Bronchial epithelial cell (primary cell): ENCODE results near the gene FBXW5. TPM values are rescaled to one million over a fixed set of nuclear protein-coding genes. Genes with fewer than 3 reads are reported as not detected.

Source experiments
- DNase-seq: peaks from one replicate; pipeline ENCODE4 v3.0.0-alpha.2; 2010; ENCODE audit warnings: low read depth
- FAIRE-seq: peaks from 2 replicates; lab custom pipeline; 2011; peaks lifted over from hg19 to GRCh38; lab: Jason Lieb, UNC
- H3K27me3 ChIP-seq: 2 replicates; pipeline ENCODE4 v1.5.1; 2011; ENCODE audit warnings: low read length; ENCODE audit not compliant: control insufficient read depth, insufficient read depth
- H3K36me3 ChIP-seq: 2 replicates; pipeline ENCODE4 v1.5.1; 2011; ENCODE audit warnings: low read length; ENCODE audit not compliant: control insufficient read depth, insufficient read depth
- H3K4me3 ChIP-seq: 2 replicates; pipeline ENCODE4 v1.5.1; 2011; ENCODE audit warnings: mild to moderate bottlenecking, low read depth, low read length, control low read depth
- total RNA-seq: library from RNA; depleted of rRNA; stranded (reverse); fragments of >200 nt; gene quantifications from 2 replicates; pipeline ENCODE4 v1.2.1, GENCODE V29; 2014
- TF ChIP-seq, protein P1 (sequence below): IDR thresholded peaks from 2 replicates; pipeline ENCODE4 v1.5.1; 2011; ENCODE audit warnings: mild to moderate bottlenecking, moderate library complexity, low read length, control low read depth, inconsistent platforms; ENCODE audit not compliant: insufficient read depth, severe bottlenecking

Gene FBXW5
- total RNA-seq, 1 donor from 2014 or later, result 162 TPM

DNA sequence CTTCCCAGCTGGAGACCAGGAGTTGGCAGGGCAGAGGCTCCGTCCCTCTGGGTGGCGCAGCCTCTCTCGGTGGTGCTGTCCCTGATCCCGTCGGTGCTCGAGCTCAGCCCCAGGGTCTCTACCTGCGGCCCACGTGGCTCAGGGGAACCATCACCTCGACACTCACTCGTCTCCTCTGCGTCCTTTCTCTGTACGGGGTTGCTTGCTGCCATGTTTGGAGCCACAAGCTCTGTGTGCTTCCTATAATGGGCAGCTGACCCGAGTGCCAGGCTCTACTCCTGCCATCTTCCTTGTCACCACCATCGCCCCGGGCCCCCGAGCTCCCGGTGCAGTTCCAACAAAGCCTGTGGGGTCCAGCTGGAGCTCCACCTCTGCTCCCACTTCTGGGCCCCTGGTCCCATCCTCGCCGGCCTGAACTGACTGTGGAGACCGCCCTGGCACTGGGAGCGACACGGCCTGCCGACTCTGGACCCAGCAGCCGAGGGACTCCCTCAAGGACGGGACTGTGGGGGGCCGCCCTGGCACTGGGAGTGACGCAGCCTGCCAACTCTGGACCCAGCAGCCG is 5.0 kb downstream of the FBXW5 start:
- Histone ChIP-seq H3K27me3 (no peaks in the 10 kb centered on the region), H3K36me3 (peaks cover 21% of the 10 kb centered on the region), H3K4me3 (no peak overlapping the region)
- TF ChIP-seq, protein P1, sequence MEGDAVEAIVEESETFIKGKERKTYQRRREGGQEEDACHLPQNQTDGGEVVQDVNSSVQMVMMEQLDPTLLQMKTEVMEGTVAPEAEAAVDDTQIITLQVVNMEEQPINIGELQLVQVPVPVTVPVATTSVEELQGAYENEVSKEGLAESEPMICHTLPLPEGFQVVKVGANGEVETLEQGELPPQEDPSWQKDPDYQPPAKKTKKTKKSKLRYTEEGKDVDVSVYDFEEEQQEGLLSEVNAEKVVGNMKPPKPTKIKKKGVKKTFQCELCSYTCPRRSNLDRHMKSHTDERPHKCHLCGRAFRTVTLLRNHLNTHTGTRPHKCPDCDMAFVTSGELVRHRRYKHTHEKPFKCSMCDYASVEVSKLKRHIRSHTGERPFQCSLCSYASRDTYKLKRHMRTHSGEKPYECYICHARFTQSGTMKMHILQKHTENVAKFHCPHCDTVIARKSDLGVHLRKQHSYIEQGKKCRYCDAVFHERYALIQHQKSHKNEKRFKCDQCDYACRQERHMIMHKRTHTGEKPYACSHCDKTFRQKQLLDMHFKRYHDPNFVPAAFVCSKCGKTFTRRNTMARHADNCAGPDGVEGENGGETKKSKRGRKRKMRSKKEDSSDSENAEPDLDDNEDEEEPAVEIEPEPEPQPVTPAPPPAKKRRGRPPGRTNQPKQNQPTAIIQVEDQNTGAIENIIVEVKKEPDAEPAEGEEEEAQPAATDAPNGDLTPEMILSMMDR, result no peak
- DNase-seq (no peak), FAIRE-seq (no peak)

- DNase-seq (no peak), FAIRE-seq (no peak)
- Histone ChIP-seq H3K4me3 (no peak overlapping the region), H3K36me3 (peaks cover 18% of the 10 kb centered on the region), H3K27me3 (no peaks in the 10 kb centered on the region)
- TF ChIP-seq, protein P1, result no peak
These were observed 7.1 kb downstream of the FBXW5 start for GRCh38 chr9:136937186-136938001.

DNA sequence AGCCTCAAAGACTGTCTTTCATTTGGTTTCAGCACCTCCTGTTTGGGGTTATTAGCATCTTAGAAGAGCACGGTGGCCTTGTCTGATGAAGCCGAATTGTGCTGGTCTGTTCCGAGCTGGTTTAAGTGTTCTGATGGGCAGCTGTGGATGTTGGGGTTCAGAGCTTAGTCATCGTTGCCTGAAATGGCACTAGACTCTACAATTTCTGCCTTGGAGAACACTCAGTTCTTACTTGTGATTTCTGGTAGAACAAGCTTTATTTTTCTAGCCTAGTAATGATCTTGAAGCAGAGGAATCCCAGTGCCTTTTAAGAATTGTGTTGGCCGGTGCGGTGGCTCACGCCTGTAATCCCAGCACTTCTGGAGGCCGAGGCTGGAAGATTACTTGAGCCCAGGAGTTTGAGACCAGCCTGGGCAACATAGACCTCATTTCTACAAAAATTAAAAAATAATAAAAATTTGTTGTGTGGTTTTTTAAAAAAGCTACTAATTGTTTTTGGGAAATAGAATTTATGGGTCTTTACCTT is 7.8 kb downstream of the FBXW5 start:
- TF ChIP-seq, protein P1, result no peak
- Histone ChIP-seq H3K27me3 (no peaks in the 10 kb centered on the region), H3K36me3 (peaks cover 15% of the 10 kb centered on the region), H3K4me3 (no peak overlapping the region)
- DNase-seq (no peak), FAIRE-seq (no peak)

- Histone ChIP-seq H3K36me3 (peaks cover 5% of the 10 kb centered on the region), H3K27me3 (no peaks in the 10 kb centered on the region), H3K4me3 (no peak overlapping the region)
- DNase-seq (no peak), FAIRE-seq (no peak)
- TF ChIP-seq, protein P1, result no peak
These were observed 8.9 kb downstream of the FBXW5 start for GRCh38 chr9:136935651-136936050.

DNA sequence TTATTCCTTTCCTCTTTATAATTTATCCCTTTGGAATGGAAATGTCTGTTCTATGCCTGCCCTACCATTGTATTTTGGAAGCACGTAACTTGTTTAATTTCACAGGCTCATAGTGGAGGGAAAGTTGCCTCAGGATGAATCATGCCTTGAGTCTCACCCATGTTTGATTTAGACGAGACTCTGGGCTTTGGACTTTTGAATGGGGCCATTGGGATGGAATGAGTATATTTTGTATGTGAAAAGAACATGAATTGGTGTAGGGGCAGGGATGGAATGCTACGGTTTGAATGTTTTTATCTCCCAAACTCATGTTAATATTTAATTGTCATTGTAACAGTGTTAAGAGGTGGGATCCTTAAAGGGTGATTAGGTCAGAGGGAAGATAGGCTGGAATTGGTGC is 10.3 kb downstream of the FBXW5 start:
- FAIRE-seq (peak; percentile 28), DNase-seq (no peak)
- TF ChIP-seq, protein P1, result no peak
- Histone ChIP-seq H3K4me3 (no peak overlapping the region), H3K27me3 (no peaks in the 10 kb centered on the region), H3K36me3 (no peaks in the 10 kb centered on the region)
